Activated naive CD4-positive, alpha-beta T cell treated with anti-CD3 and anti-CD28 coated beads for 36 hours (primary cell): Measurements from ENCODE around the gene ZNF430. TPM values are rescaled to one million over a fixed set of nuclear protein-coding genes. Genes with fewer than 3 reads are reported as not detected.

Experiments
- CTCF ChIA-PET: fragments of 350-600 bp; sonication (Branson Sonifier 250); formaldehyde crosslinking; loops from one replicate; lab custom pipeline; 2021; ENCODE audit warnings: antibody characterized with exemption; lab: Charles Lee
- DNase-seq: peaks from one replicate; pipeline ENCODE4 v3.0.0-alpha.2; 2020
- H3K27ac Mint-ChIP-seq: one replicate; pipeline ENCODE4 v1.8.0; 2021; ENCODE audit warnings: mild to moderate bottlenecking, mixed read lengths
- H3K27me3 Mint-ChIP-seq: one replicate; pipeline ENCODE4 v1.8.0; 2021; ENCODE audit warnings: low read depth, mixed read lengths
- H3K36me3 Mint-ChIP-seq: one replicate; pipeline ENCODE4 v1.8.0; 2021; ENCODE audit warnings: low read depth, mixed read lengths
- H3K4me1 Mint-ChIP-seq: one replicate; pipeline ENCODE4 v1.8.0; 2021; ENCODE audit warnings: low read depth, mixed read lengths
- H3K4me3 Mint-ChIP-seq: one replicate; pipeline ENCODE4 v1.8.0; 2021; ENCODE audit warnings: mild to moderate bottlenecking, moderate library complexity, mixed read lengths
- H3K9me3 Mint-ChIP-seq: one replicate; pipeline ENCODE4 v1.8.0; 2021; ENCODE audit warnings: mixed read lengths
- intact Hi-C: fragments of 100-400 bp; cut with micrococcal nuclease; formaldehyde crosslinking; loops from one replicate; pipeline ENCODE4 v1.15.1; 2023
- total RNA-seq, 2 experiments: library from RNA; stranded (reverse); gene quantifications; one replicate each; pipeline ENCODE4 v1.2.3, GENCODE V29; 2021

The ZNF430 gene
- total RNA-seq, 2 experiments from 2014 or later, result 18.2 to 19.5 TPM

- Mint-ChIP-seq H3K27me3 (no peaks in the 10 kb centered on the region), H3K4me3 (no peak overlapping the region), H3K4me1 (no peaks in the 10 kb centered on the region), H3K27ac (no peak overlapping the region), H3K36me3 (peaks cover 40% of the 10 kb centered on the region), H3K9me3 (peaks cover 5% of the 10 kb centered on the region)
- no peak for DNase-seq
- intact Hi-C loops, result no loop called here
- CTCF ChIA-PET, result interaction anchor here (0.7 kb wide), 1 partner anchor 199 kb away, joined by 3 read pairs; no protein-coding TSS in a partner anchor
Observed at GRCh38 chr19:21065336-21065735, 44.9 kb downstream of the ZNF430 start.

GRCh38 chr19:21082011-21082975 is 61.8 kb downstream of the ZNF430 start, which contains the start of gene ZNF714:
Gene ZNF714, plus strand, starts transcription at chr19:21082203. Its CDS starts 16,066 bp downstream, at chr19:21098269.
- Mint-ChIP-seq H3K27ac (peak within 1 kb of the TSS; percentile 95), H3K27me3 (no peaks in the 10 kb centered on the region), H3K36me3 (peaks cover 26% of the 10 kb centered on the region), H3K9me3 (no peaks in the 10 kb centered on the region), H3K4me1 (peaks cover 29% of the 10 kb centered on the region), H3K4me3 (peak within 1 kb of the TSS; percentile 98)
- CTCF ChIA-PET, result interaction anchor here (0.7 kb wide), 1 partner anchor 895 kb away, joined by 5 read pairs; no protein-coding TSS in a partner anchor
- peak; percentile 93 for DNase-seq
- intact Hi-C loops, result loop anchor here (1.0 to 10.0 kb wide), 7 partner anchors 59 to 657 kb away; partner anchors contain the start of genes ZNF429, ZNF66 and ZNF85

GRCh38 chr19:21084343-21084742 is 63.9 kb downstream of the ZNF430 start:
- intact Hi-C loops, result loop anchor here (5.0 to 10.0 kb wide), 2 partner anchors 423 to 660 kb away; partner anchors contain the start of gene ZNF429
- Mint-ChIP-seq H3K4me3 (no peak overlapping the region), H3K36me3 (peaks cover 32% of the 10 kb centered on the region), H3K9me3 (no peaks in the 10 kb centered on the region), H3K27me3 (no peaks in the 10 kb centered on the region), H3K27ac (peak overlapping the region; percentile 18), H3K4me1 (peaks cover 29% of the 10 kb centered on the region)
- CTCF ChIA-PET, result interaction anchor here (0.7 kb wide), 1 partner anchor 47 kb away, joined by 4 read pairs; no protein-coding TSS in a partner anchor
- DNase-seq, result peak; percentile 49

DNA sequence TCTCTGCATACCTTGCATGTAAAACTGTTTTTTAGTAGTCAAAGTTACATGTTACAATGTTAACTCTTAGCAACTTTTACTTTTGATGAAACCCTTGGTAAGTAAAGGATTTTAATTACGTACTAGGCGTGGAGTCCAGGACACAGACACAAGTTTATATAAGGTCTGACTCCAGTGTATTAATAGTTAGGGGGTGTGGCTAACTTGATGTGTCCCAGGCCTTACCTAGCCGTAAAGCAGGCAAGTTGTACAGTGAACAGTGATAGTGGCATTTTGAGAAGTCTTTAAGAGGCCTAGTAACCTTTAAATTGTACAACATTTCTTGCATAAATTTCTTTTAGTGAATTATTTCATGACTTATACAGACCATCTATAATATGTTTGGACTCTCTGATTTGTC is 67.4 kb downstream of the ZNF430 start:
- Mint-ChIP-seq H3K27me3 (no peaks in the 10 kb centered on the region), H3K36me3 (peaks cover 44% of the 10 kb centered on the region), H3K4me3 (no peak overlapping the region), H3K9me3 (no peaks in the 10 kb centered on the region), H3K4me1 (peaks cover 24% of the 10 kb centered on the region), H3K27ac (no peak overlapping the region)
- CTCF ChIA-PET, result no interaction called here
- intact Hi-C loops, result loop anchor here (10.0 kb wide), 1 partner anchor 663 kb away; no protein-coding TSS in a partner anchor
- DNase-seq, result no peak

GRCh38 chr19:21092109-21092508 is 71.7 kb downstream of the ZNF430 start:
- Mint-ChIP-seq H3K27me3 (no peaks in the 10 kb centered on the region), H3K27ac (no peak overlapping the region), H3K36me3 (peaks cover 25% of the 10 kb centered on the region), H3K4me3 (no peak overlapping the region), H3K4me1 (no peaks in the 10 kb centered on the region), H3K9me3 (no peaks in the 10 kb centered on the region)
- no peak for DNase-seq
- CTCF ChIA-PET, result no interaction called here
- intact Hi-C loops, result no loop called here

GRCh38 chr19:21094347-21095025 is 74.0 kb downstream of the ZNF430 start:
- Mint-ChIP-seq H3K4me1 (no peaks in the 10 kb centered on the region), H3K27ac (no peak overlapping the region), H3K4me3 (no peak overlapping the region), H3K9me3 (no peaks in the 10 kb centered on the region), H3K36me3 (peaks cover 33% of the 10 kb centered on the region), H3K27me3 (no peaks in the 10 kb centered on the region)
- CTCF ChIA-PET, result no interaction called here
- no peak for DNase-seq
- intact Hi-C loops, result no loop called here

GRCh38 chr19:21098291-21098690 is 77.8 kb downstream of the ZNF430 start:
- no peak overlapping the region for H3K27ac Mint-ChIP-seq
- DNase-seq, result no peak
- H3K4me3 Mint-ChIP-seq, result no peak overlapping the region
- CTCF ChIA-PET, result no interaction called here
- H3K9me3 Mint-ChIP-seq, result no peaks in the 10 kb centered on the region
- peaks cover 35% of the 10 kb centered on the region for H3K36me3 Mint-ChIP-seq
- H3K27me3 Mint-ChIP-seq, result no peaks in the 10 kb centered on the region
- no peaks in the 10 kb centered on the region for H3K4me1 Mint-ChIP-seq
- intact Hi-C loops, result no loop called here

- DNase-seq, result no peak
- Mint-ChIP-seq H3K36me3 (peaks cover 48% of the 10 kb centered on the region), H3K27me3 (no peaks in the 10 kb centered on the region), H3K27ac (no peak overlapping the region), H3K4me3 (no peak overlapping the region), H3K4me1 (no peaks in the 10 kb centered on the region), H3K9me3 (no peaks in the 10 kb centered on the region)
- CTCF ChIA-PET, result no interaction called here
- intact Hi-C loops, result no loop called here
Observed at GRCh38 chr19:21101521-21102242, 81.2 kb downstream of the ZNF430 start.

- H3K9me3 Mint-ChIP-seq, result peaks cover 30% of the 10 kb centered on the region
- no peaks in the 10 kb centered on the region for H3K27me3 Mint-ChIP-seq
- DNase-seq, result no peak
- CTCF ChIA-PET, result no interaction called here
- intact Hi-C loops, result no loop called here
- no peaks in the 10 kb centered on the region for H3K4me1 Mint-ChIP-seq
- peaks cover 77% of the 10 kb centered on the region for H3K36me3 Mint-ChIP-seq
- no peak overlapping the region for H3K4me3 Mint-ChIP-seq
- H3K27ac Mint-ChIP-seq, result no peak overlapping the region
Observed at GRCh38 chr19:21109116-21109515, 88.7 kb downstream of the ZNF430 start.
